ENCODE results near the gene STAG1.
"Not testable (repeated sequence)": the region's sequence is repeated elsewhere in the genome, so short reads cannot be mapped to it uniquely, and the experiment has no call there.

Gene STAG1

GRCh38 chr3:136696797-136697196, 55.4 kb downstream of the STAG1 start:
- H3K4me1 Mint-ChIP-seq: peaks cover 47% of the 10 kb centered on the region
- no peak for ATAC-seq
- H3K9me3 Mint-ChIP-seq: peaks cover 7% of the 10 kb centered on the region
- DNase-seq (ENCODE audit: low spot score in 2 of 2): no peak
- no peaks in the 10 kb centered on the region for H3K36me3 Mint-ChIP-seq
- no peak overlapping the region for H3K27ac Mint-ChIP-seq
- H3K4me3 Mint-ChIP-seq: no peak overlapping the region

GRCh38 chr3:136694321-136694720, 57.9 kb downstream of the STAG1 start:
- ATAC-seq (peak; percentile 70), DNase-seq (ENCODE audit: low spot score in 2 of 2) (no peak)
- Mint-ChIP-seq H3K27ac (peak overlapping the region; percentile 69), H3K4me3 (peak overlapping the region; percentile 8), H3K9me3 (peaks cover 7% of the 10 kb centered on the region), H3K36me3 (no peaks in the 10 kb centered on the region), H3K4me1 (peaks cover 60% of the 10 kb centered on the region)

GRCh38 chr3:136690599-136690998, 61.6 kb downstream of the STAG1 start:
- peaks cover 51% of the 10 kb centered on the region for H3K4me1 Mint-ChIP-seq

DNA sequence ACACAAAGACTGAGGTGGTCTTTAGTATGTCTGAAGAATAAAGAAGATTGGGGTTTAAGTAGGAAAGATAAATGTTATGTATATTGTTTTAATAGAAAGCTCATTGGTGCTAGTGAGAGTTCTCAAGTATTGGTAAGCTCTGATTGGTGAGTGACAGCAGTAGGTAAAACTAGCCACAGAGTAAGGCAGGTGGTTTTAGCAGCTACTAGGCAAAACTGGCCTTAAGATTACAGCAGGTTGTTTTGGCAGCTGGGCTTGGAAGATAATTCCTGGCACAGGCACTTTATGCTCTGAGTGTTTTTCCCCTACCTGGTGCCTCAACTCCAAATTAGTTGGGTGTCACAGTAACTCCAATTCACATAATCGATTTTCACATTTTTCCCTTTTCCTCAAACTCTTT, 66.3 kb downstream of the STAG1 start:
- Mint-ChIP-seq H3K9me3 (peaks cover 3% of the 10 kb centered on the region), H3K27ac (no peak overlapping the region), H3K36me3 (peaks cover 5% of the 10 kb centered on the region), H3K4me3 (no peak overlapping the region), H3K4me1 (peaks cover 45% of the 10 kb centered on the region)
- no peak for DNase-seq (ENCODE audit: low spot score in 2 of 2)
- no peak for ATAC-seq

More at GRCh38 chr3:136690599-136690998, 61.6 kb downstream of the STAG1 start:
- Mint-ChIP-seq H3K36me3 (no peaks in the 10 kb centered on the region), H3K4me3 (no peak overlapping the region), H3K27ac (peak overlapping the region; percentile 5), H3K9me3 (peaks cover 4% of the 10 kb centered on the region)
- ATAC-seq (peak; percentile 35), DNase-seq (ENCODE audit: low spot score in 2 of 2) (no peak)

DNA sequence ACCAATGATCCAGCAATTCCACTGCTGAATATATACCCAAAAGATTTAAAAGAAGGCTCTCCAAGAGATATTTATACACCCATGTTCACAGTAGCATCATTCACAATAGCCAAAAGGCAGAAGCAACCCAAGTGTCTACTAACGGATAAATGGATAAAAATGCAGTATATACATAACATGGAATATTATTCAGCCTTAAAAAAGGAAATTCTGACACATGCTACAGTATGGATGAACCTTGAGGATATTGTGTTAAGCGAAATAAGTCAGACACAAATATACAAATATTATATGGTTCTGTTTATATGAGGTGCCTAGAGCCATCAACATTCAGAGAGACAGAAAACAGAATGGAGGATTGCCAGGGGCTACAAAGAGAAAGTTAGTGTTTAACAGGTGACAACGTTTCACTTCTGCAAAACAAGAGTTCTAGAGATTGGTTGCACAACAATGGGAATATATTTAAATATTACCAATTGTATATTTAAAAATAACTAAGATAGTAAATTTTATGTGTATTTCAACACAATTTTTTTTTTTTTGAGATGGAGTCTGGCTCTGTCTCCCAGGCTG, 69.4 kb downstream of the STAG1 start:
- ATAC-seq (no peak), DNase-seq (ENCODE audit: low spot score in 2 of 2) (no peak)
- Mint-ChIP-seq H3K27ac (no peak overlapping the region), H3K36me3 (peaks cover 5% of the 10 kb centered on the region), H3K9me3 (peaks cover 3% of the 10 kb centered on the region), H3K4me3 (no peak overlapping the region), H3K4me1 (peaks cover 20% of the 10 kb centered on the region)

DNA sequence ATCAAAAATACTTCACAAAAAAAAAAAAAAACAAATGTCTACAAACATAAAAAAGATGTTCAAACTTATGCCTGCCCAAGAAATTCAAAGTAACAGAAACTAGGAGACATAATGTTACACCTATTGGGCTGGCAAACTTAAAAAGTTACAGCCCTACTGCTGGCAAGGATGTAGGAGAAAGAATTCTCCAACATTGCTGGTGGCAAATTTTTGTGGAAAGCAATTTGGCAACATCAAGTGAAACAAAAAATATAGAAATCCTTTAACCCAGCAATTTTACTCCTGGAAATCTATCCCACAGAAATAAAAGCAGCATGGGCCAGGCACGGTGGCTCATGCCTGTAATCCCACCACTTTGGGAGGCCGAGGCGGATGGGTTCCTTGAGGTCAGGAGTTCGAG, 73.2 kb downstream of the STAG1 start:
- Mint-ChIP-seq H3K9me3 (peaks cover under 1% of the 10 kb centered on the region), H3K36me3 (no peaks in the 10 kb centered on the region), H3K4me3 (no peak overlapping the region), H3K4me1 (peaks cover 13% of the 10 kb centered on the region), H3K27ac (no peak overlapping the region)
- ATAC-seq (no peak), DNase-seq (ENCODE audit: low spot score in 2 of 2) (no peak)

DNA sequence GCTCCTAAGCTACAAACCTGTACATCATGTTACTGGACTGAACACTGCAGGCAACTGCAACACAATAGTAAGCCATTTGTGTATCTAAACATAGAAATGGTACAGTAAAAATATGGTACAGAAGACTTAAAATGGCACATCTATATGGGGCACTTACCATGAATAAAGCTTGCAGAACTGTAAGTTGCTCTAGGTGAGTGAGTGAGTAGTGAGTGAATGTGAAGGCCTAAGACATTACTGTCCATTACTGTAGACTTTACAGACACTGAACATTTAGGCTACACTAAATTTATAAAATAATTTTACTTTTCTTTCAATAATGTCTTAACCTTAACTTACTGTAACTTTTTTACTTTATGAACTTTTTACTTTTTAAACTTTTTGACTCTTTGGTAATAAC, 76.2 kb downstream of the STAG1 start:
- DNase-seq (ENCODE audit: low spot score in 2 of 2): no peak
- ATAC-seq: no peak
- no peaks in the 10 kb centered on the region for H3K36me3 Mint-ChIP-seq
- no peak overlapping the region for H3K4me3 Mint-ChIP-seq
- H3K27ac Mint-ChIP-seq: no peak overlapping the region
- H3K4me1 Mint-ChIP-seq: peaks cover 29% of the 10 kb centered on the region
- H3K9me3 Mint-ChIP-seq: no peaks in the 10 kb centered on the region

DNA sequence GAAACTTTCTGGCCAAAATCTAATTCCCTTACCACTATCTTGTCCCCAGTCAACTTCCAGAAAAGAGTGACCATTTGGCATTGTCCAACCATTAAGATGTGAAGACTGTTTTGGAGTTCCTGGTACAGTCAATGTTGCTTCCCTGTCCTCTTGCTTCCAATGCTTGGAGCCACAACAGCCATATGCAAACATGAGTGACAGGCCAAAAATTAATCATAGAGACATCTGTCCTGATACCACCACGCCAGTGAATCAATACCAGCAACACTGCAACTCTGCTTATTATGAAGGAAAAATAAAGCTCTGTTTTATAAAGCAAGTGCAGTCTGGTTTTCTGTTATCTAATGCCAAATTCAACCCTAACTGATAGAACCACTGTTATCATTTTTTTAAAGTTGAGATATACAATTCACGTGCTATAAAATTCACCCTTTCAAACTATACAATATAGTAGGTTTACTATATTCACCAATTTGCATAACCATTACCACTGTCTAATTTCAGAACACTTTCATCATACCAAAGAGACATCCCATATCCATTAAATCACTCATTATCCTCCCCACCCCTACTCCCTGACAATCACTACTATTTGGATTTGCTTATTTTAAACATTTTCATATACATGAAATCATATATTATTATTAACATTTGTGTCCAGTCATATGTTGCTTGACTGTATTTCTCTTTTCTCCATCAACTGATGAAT, 76.9 kb downstream of the STAG1 start:
- Mint-ChIP-seq H3K27ac (no peak overlapping the region), H3K4me3 (no peak overlapping the region), H3K36me3 (no peaks in the 10 kb centered on the region), H3K4me1 (peaks cover 29% of the 10 kb centered on the region), H3K9me3 (no peaks in the 10 kb centered on the region)
- no peak for DNase-seq (ENCODE audit: low spot score in 2 of 2)
- ATAC-seq: no peak

DNA sequence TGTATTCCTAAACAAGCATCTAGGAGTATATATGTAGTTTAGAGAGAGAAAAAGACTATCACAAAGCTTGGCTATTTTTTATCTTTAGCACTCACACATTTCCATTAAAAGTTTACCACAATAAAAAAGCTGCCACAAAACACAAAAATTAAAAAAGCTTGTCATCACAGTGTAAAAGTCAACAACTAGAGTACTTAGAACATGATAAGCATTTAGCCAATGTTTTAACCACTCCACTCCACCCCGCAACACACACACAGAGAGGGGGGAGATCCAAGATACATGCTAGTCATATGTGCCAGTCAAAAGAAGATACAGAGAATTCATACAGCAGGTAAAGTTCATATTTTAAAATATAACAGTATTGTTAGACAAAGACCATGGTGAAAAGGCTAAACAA, 79.7 kb downstream of the STAG1 start:
- DNase-seq (ENCODE audit: low spot score in 2 of 2): no peak
- Mint-ChIP-seq H3K27ac (no peak overlapping the region), H3K4me1 (peaks cover 29% of the 10 kb centered on the region), H3K36me3 (no peaks in the 10 kb centered on the region), H3K9me3 (no peaks in the 10 kb centered on the region), H3K4me3 (no peak overlapping the region)
- ATAC-seq: no peak

DNA sequence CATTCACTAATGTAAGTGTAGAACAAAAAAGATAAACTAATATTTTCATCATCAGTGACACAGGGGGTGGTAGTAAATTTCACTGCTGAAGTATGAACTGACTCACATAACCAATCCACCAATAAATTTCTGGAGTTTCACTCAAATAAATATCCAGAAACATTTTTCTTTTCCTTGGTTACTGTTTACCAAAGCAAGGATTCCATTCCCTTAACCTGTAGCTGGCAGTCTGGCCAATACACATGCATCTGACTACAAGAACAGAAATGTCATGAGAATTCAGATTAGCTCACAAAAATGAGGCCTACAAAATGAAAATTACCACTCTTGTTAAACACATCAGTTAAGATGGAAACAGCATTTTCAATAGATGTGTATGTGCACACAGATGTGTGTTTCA, 80.3 kb downstream of the STAG1 start:
- Mint-ChIP-seq H3K36me3 (no peaks in the 10 kb centered on the region), H3K9me3 (no peaks in the 10 kb centered on the region), H3K4me1 (peaks cover 34% of the 10 kb centered on the region), H3K4me3 (no peak overlapping the region), H3K27ac (no peak overlapping the region)
- no peak for DNase-seq (ENCODE audit: low spot score in 2 of 2)
- ATAC-seq: no peak

- H3K4me1 Mint-ChIP-seq: peaks cover 36% of the 10 kb centered on the region
- H3K9me3 Mint-ChIP-seq: no peaks in the 10 kb centered on the region
- H3K27ac Mint-ChIP-seq: no peak overlapping the region
- ATAC-seq: no peak
- H3K4me3 Mint-ChIP-seq: no peak overlapping the region
- DNase-seq (ENCODE audit: low spot score in 2 of 2): no peak
- H3K36me3 Mint-ChIP-seq: no peaks in the 10 kb centered on the region
These were observed 82.0 kb downstream of the STAG1 start for GRCh38 chr3:136670166-136670565.

- no peak overlapping the region for H3K4me3 Mint-ChIP-seq
- H3K36me3 Mint-ChIP-seq: no peaks in the 10 kb centered on the region
- H3K27ac Mint-ChIP-seq: no peak overlapping the region
- H3K4me1 Mint-ChIP-seq: peaks cover 44% of the 10 kb centered on the region
- no peak for ATAC-seq
- no peak for DNase-seq (ENCODE audit: low spot score in 2 of 2)
- no peaks in the 10 kb centered on the region for H3K9me3 Mint-ChIP-seq
These were observed 85.1 kb downstream of the STAG1 start for GRCh38 chr3:136667081-136667480.

DNA sequence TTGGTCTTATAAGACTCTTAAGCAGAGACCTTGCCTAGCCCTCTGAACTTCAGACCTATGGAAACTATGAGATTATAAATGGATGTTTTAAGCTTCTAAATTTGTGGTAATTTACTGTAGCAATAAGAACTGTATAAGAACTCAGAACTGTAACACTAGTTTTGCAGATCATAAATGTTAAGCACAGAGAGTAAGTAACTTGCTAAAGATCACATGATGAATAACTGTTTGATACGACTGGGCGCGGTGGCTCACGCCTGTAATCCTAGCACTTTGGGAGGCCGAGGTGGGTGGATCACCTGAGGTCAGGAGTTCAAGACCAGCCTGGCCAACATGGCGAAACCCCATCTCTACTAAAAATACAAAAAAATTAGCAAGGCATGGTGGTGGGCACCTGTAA, 85.9 kb downstream of the STAG1 start:
- not testable (repeated sequence) for H3K4me3 Mint-ChIP-seq; DNase-seq (ENCODE audit: low spot score in 2 of 2); ATAC-seq; H3K9me3 Mint-ChIP-seq; H3K36me3 Mint-ChIP-seq; H3K27ac Mint-ChIP-seq
- peaks cover 47% of the 10 kb centered on the region for H3K4me1 Mint-ChIP-seq

DNA sequence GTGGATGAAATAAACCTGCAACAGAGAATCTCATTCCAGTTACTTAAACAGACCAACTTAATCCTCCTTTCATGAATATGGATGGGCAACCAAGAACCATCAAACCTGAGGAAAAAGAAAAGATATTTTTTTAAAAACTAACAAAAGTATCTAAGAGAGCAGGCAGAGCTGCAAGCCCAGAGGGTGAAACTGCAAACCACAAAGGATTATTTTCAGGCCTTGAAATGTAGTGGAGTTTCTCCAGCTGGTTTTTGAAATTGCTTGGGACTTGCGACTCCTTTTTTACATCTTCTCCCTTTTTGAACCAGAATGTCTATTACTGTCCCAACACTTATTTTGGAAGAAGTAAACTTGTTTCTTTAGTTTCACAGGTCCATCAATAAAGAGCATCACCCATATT, 87.4 kb downstream of the STAG1 start:
- Mint-ChIP-seq H3K27ac (no peak overlapping the region), H3K4me1 (peaks cover 46% of the 10 kb centered on the region)

DNA sequence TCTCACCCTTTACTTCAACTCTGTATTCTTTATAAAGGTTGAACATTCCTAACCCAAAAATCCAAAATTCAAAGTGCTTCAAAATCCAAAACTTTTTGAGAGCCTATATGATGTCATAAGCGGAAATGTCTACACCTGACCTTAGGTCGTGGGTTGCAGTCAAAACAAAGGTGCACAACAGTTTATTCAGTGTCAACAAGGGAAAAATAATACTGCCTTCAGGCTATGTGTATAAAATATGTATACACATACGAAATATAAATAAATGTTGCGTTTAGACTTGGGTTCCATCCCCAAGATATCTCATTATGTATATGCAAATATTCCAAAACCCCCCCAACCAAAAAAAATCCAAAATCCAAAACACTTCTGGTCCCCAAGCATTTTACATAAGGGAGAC, 90.9 kb downstream of the STAG1 start:
- no peaks in the 10 kb centered on the region for H3K9me3 Mint-ChIP-seq
- no peak for DNase-seq (ENCODE audit: low spot score in 2 of 2)
- ATAC-seq: no peak
- no peak overlapping the region for H3K27ac Mint-ChIP-seq
- H3K4me1 Mint-ChIP-seq: peaks cover 39% of the 10 kb centered on the region
- no peak overlapping the region for H3K4me3 Mint-ChIP-seq
- H3K36me3 Mint-ChIP-seq: no peaks in the 10 kb centered on the region

More for the DNA sequence above, 87.4 kb downstream of the STAG1 start:
- ATAC-seq (no peak), DNase-seq (ENCODE audit: low spot score in 2 of 2) (no peak)
- Mint-ChIP-seq H3K4me3 (no peak overlapping the region), H3K36me3 (no peaks in the 10 kb centered on the region), H3K9me3 (no peaks in the 10 kb centered on the region)

GRCh38 chr3:136658946-136659682, 93.1 kb downstream of the STAG1 start:
- H3K4me1 Mint-ChIP-seq: peaks cover 22% of the 10 kb centered on the region
- DNase-seq (ENCODE audit: low spot score in 2 of 2) (no peak), ATAC-seq (no peak)
- H3K36me3 Mint-ChIP-seq: no peaks in the 10 kb centered on the region
- H3K27ac Mint-ChIP-seq: no peak overlapping the region
- H3K4me3 Mint-ChIP-seq: no peak overlapping the region
- H3K9me3 Mint-ChIP-seq: peaks cover 4% of the 10 kb centered on the region

All from stimulated activated effector memory CD8-positive, alpha-beta T cell treated with anti-CD3 and anti-CD28 coated beads, Interleukin-12 subunit alpha, Interleukin-12 subunit beta, amount 100 ng/mL, for 72 hours (primary cell).